Tibial nerve (tissue), 4 donors: Measurements from ENCODE around the gene RPTOR. TPM values are rescaled to one million over a fixed set of nuclear protein-coding genes. Genes with fewer than 3 reads are reported as not detected.

Experiments
- DNase-seq, 2 donors: peaks; one replicate each; pipeline ENCODE4 v3.0.0-alpha.2; 2019; ENCODE audit warnings: low spot score in 2 of 2
- H3K27ac ChIP-seq, 4 donors: fragments of 200-600 bp; sonication (generic) in 3 of 4; one replicate each; pipeline ENCODE4 v1.5.1; 2017 to 2019; ENCODE audit warnings: mild to moderate bottlenecking in 1 of 4
- H3K27me3 ChIP-seq, 2 donors: fragments of 200-600 bp; sonication (generic) in 1 of 2; one replicate each; pipeline versions ENCODE4 v1.5.1 to v1.6.0; 2017 to 2019
- H3K36me3 ChIP-seq, 3 donors: fragments of 200-600 bp; sonication (generic); one replicate each; pipeline ENCODE4 v1.5.1; 2018 to 2019
- H3K4me1 ChIP-seq, 4 donors: fragments of 200-600 bp; sonication (generic) in 3 of 4; one replicate each; pipeline ENCODE4 v1.5.1; 2017 to 2019
- H3K4me3 ChIP-seq, 4 donors: fragments of 200-600 bp; sonication (generic) in 3 of 4; one replicate each; pipeline ENCODE4 v1.5.1; 2017 to 2019; ENCODE audit warnings: mild to moderate bottlenecking in 1 of 4, moderate library complexity in 1 of 4
- H3K9me3 ChIP-seq, 4 donors: fragments of 200-600 bp; sonication (generic) in 3 of 4; one replicate each; pipeline ENCODE4 v1.5.1; 2017 to 2019
- EP300 ChIP-seq, 2 donors: sonication (generic); formaldehyde crosslinking; IDR thresholded peaks; one replicate each; pipeline ENCODE4 v1.6.1; 2017; ENCODE audit warnings: antibody characterized with exemption in 2 of 2, mild to moderate bottlenecking in 1 of 2
- POLR2A ChIP-seq, 2 donors: fragments of 450-650 bp; IDR thresholded peaks; one replicate each; pipeline ENCODE4 v1.6.1; 2017; ENCODE audit warnings: antibody characterized with exemption in 2 of 2, mild to moderate bottlenecking in 2 of 2, moderate library complexity in 2 of 2
- WGBS, 2 donors: methylation state at CpG; one replicate each; pipeline ENCODE4 v1.1.5; 2018; 5-methylcytosine and 5-hydroxymethylcytosine counted together
- total RNA-seq, 4 donors: library from RNA; depleted of rRNA; stranded (reverse); fragments of >200 nt; gene quantifications; one replicate each; pipeline ENCODE4 v1.1.0, GENCODE V29; 2016
- TF ChIP-seq, protein P1 (sequence below), 5 experiments: fragments of 200-600 bp in 3 of 5; fragments of 450-650 bp in 2 of 5; sonication (generic) in 3 of 5; IDR thresholded peaks; one replicate each; pipeline ENCODE4 v1.5.1; 2016 to 2019; ENCODE audit warnings: antibody characterized with exemption in 5 of 5, mild to moderate bottlenecking in 3 of 5, moderate library complexity in 2 of 5

RPTOR gene
- total RNA-seq, 4 donors from 2014 or later, result 34.7 to 56.4 (median 40.1) TPM

DNA sequence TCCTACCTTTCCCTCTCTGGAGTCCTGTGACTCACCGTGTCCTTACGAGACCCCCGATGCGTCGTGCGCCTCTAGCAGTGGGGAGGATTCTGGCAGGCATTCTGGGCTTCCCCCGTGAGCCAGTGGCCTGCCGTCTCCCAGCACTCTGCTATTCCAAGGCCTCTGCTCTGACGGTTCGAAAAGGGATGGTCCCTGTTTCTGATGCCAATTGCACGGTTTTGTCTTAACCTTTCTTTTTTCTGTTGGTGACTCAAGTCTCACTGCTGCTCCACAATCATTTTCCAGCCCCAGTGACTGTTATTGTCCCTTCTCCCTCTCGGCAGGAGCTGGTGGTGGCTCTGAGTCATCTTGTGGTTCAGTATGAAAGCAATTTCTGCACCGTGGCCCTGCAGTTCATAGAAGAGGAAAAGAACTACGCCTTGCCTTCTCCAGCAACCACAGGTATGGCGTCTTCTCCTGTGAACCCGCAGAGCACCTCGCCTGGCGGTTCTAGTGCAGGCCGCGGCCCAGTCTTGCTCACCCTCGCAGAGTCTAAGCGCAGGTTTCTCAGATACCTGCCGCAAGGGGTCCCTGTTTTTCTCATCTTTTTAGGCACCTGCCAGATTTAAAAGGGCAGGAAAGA lies 346.9 kb downstream of the RPTOR start:
- H3K27ac ChIP-seq, result peak overlapping the region in 2 of 4 donors; percentile 23 to 50
- WGBS, 2 donors, result 73 to 80% methylated on average over 23 of the region's 23 CpGs
- DNase-seq, result no peak
- peaks cover 0 to 91% (median 2%) of the 10 kb centered on the region in 3 donors for H3K36me3 ChIP-seq
- H3K4me3 ChIP-seq, result no peak overlapping the region
- TF ChIP-seq, protein P1, sequence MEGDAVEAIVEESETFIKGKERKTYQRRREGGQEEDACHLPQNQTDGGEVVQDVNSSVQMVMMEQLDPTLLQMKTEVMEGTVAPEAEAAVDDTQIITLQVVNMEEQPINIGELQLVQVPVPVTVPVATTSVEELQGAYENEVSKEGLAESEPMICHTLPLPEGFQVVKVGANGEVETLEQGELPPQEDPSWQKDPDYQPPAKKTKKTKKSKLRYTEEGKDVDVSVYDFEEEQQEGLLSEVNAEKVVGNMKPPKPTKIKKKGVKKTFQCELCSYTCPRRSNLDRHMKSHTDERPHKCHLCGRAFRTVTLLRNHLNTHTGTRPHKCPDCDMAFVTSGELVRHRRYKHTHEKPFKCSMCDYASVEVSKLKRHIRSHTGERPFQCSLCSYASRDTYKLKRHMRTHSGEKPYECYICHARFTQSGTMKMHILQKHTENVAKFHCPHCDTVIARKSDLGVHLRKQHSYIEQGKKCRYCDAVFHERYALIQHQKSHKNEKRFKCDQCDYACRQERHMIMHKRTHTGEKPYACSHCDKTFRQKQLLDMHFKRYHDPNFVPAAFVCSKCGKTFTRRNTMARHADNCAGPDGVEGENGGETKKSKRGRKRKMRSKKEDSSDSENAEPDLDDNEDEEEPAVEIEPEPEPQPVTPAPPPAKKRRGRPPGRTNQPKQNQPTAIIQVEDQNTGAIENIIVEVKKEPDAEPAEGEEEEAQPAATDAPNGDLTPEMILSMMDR (IDR thresholded peaks at IDR 0.05), result no peak
- TF ChIP-seq EP300 (IDR thresholded peaks at IDR 0.05), result no peak
- TF ChIP-seq POLR2A (IDR thresholded peaks at IDR 0.05), result no peak
- no peaks in the 10 kb centered on the region for H3K4me1 ChIP-seq
- no peaks in the 10 kb centered on the region for H3K27me3 ChIP-seq
- H3K9me3 ChIP-seq, result no peaks in the 10 kb centered on the region

DNA sequence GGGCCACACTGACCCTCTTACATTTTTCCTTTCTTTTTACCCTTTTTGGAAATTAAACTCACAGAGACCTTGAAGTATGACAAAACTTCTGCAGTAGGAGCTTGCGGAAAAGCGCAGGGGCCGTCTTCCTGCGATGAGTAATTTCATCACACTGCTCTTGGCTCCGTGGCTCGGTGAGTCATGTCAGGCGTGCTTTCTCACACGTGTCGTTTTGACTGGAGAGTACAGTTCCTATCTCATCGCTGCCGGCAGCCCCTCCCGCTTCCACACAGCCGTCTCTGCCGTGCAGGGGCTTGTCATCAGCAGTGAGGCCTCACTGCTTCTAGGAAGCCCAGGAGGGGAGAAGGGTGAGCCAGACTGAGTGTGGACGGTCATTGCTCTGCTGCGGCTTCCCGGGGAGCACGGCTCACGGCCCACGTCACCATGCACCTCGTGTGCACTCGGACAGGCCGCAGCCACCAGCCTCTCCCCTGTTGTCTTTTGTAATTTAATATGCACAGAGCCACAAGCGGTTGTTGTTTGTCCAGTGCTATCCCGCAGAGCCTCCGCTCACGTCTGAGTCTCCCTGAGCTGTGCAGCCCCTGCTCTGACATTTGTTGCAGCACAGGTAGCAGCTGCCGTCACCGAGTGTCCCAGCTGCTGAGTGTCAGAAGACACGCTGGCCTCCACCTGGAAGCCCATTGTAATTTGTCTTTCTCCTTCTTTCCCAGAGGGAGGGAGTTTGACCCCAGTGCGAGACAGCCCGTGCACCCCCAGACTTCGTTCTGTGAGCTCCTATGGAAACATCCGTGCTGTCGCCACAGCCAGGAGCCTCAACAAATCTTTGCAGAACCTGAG lies 347.6 kb downstream of the RPTOR start:
- Histone ChIP-seq H3K4me1 (no peaks in the 10 kb centered on the region), H3K36me3 (peaks cover 0 to 92% (median 2%) of the 10 kb centered on the region in 3 donors), H3K9me3 (no peaks in the 10 kb centered on the region), H3K27me3 (no peaks in the 10 kb centered on the region), H3K27ac (peak overlapping the region in 1 of 4 donors; percentile 50), H3K4me3 (no peak overlapping the region)
- peak in 1 of 2 donors; percentile 50 for DNase-seq
- peak in 1 of 2 donors; percentile 8 for TF ChIP-seq EP300 (IDR thresholded peaks at IDR 0.05)
- TF ChIP-seq, protein P1 (IDR thresholded peaks at IDR 0.05), result no peak
- 79 to 85% methylated on average over 35 of the region's 35 CpGs for WGBS, 2 donors

- H3K36me3 ChIP-seq, result peaks cover 0 to 92% (median 2%) of the 10 kb centered on the region in 3 donors
- H3K27me3 ChIP-seq, result no peaks in the 10 kb centered on the region
- no peak for TF ChIP-seq EP300 (IDR thresholded peaks at IDR 0.05)
- no peak overlapping the region for H3K27ac ChIP-seq
- no peaks in the 10 kb centered on the region for H3K4me1 ChIP-seq
- no peak overlapping the region for H3K4me3 ChIP-seq
- no peaks in the 10 kb centered on the region for H3K9me3 ChIP-seq
- 80 to 87% methylated on average over 31 of the region's 31 CpGs for WGBS, 2 donors
- no peak for DNase-seq
Measured at GRCh38 chr17:80892900-80893603, 348.4 kb downstream of the RPTOR start.

- no peak for TF ChIP-seq POLR2A (IDR thresholded peaks at IDR 0.05)
- TF ChIP-seq, protein P1 (IDR thresholded peaks at IDR 0.05), result no peak
- TF ChIP-seq EP300 (IDR thresholded peaks at IDR 0.05), result no peak
- H3K27ac ChIP-seq, result no peak overlapping the region
- H3K36me3 ChIP-seq, result peaks cover 0 to 86% (median 2%) of the 10 kb centered on the region in 3 donors
- H3K4me3 ChIP-seq, result no peak overlapping the region
- H3K27me3 ChIP-seq, result no peaks in the 10 kb centered on the region
- WGBS, 2 donors, result 88 to 90% methylated on average over 30 to 32 of the region's 34 CpGs
- H3K4me1 ChIP-seq, result no peaks in the 10 kb centered on the region
- DNase-seq, result no peak
- no peaks in the 10 kb centered on the region for H3K9me3 ChIP-seq
Measured at GRCh38 chr17:80893604-80894438, 349.2 kb downstream of the RPTOR start.

GRCh38 chr17:80894439-80894721 lies 349.7 kb downstream of the RPTOR start:
- no peaks in the 10 kb centered on the region for H3K9me3 ChIP-seq
- no peaks in the 10 kb centered on the region for H3K27me3 ChIP-seq
- H3K4me1 ChIP-seq, result no peaks in the 10 kb centered on the region
- no peak for TF ChIP-seq EP300 (IDR thresholded peaks at IDR 0.05)
- no peak for TF ChIP-seq POLR2A (IDR thresholded peaks at IDR 0.05)
- TF ChIP-seq, protein P1 (IDR thresholded peaks at IDR 0.05), result no peak
- H3K36me3 ChIP-seq, result peaks cover 0 to 85% (median 2%) of the 10 kb centered on the region in 3 donors
- no peak overlapping the region for H3K27ac ChIP-seq
- WGBS, 2 donors, result 76 to 83% methylated on average over 4 of the region's 4 CpGs
- no peak for DNase-seq
- no peak overlapping the region for H3K4me3 ChIP-seq
